Left lung (tissue), 10 donors: ENCODE results near the gene KCNQ1OT1. TPM values are rescaled to one million over a fixed set of nuclear protein-coding genes. Genes with fewer than 3 reads are reported as not detected.

ENCODE experiments used
- ATAC-seq: fragments of 200-7000 bp; cut with Tn5 transposase; one replicate; pipeline ENCODE4 v1.9.1; 2020; ENCODE audit warnings: moderate library complexity
- DNase-seq, 4 donors: peaks; one replicate each; pipeline ENCODE4 v3.0.0-alpha.2; 2013 to 2020
- H3K27ac ChIP-seq, 2 donors: fragments of 200-600 bp; sonication (generic) in 1 of 2; one replicate each; pipeline versions ENCODE4 v1.5.0 to v1.8.0; 2020 to 2021
- H3K27me3 ChIP-seq, 2 donors: fragments of 200-600 bp; sonication (generic) in 1 of 2; one replicate each; pipeline versions ENCODE4 v1.5.0 to v1.8.0; 2020 to 2021
- H3K36me3 ChIP-seq, 2 donors: fragments of 200-600 bp; sonication (generic) in 1 of 2; one replicate each; pipeline versions ENCODE4 v1.5.0 to v1.8.0; 2020 to 2021
- H3K4me1 ChIP-seq, 2 donors: fragments of 200-600 bp; one replicate each; pipeline ENCODE4 v1.8.0; 2021
- H3K4me3 ChIP-seq, 2 donors: fragments of 200-600 bp; sonication (generic) in 1 of 2; one replicate each; pipeline versions ENCODE4 v1.5.0 to v1.8.0; 2020 to 2021; ENCODE audit warnings: mild to moderate bottlenecking in 1 of 2
- H3K9me3 ChIP-seq, 2 donors: fragments of 200-600 bp; sonication (generic) in 1 of 2; one replicate each; pipeline versions ENCODE4 v1.5.0 to v1.8.0; 2020 to 2021
- CTCF ChIP-seq, 2 donors: fragments of 200-600 bp; sonication (generic) in 1 of 2; IDR thresholded peaks; one replicate each; pipeline versions ENCODE4 v1.5.0 to v1.8.0; 2021; ENCODE audit warnings: antibody characterized with exemption in 2 of 2
- intact Hi-C, 2 donors: fragments of 100-400 bp; cut with DNase I; formaldehyde crosslinking; loops; one replicate each; pipeline versions ENCODE4 v1.11.2 to v1.14.2; 2022
- polyA plus RNA-seq, 6 donors: library from polyadenylated mRNA; unstranded; fragments of 120-200 nt; gene quantifications; one replicate each; pipeline ENCODE4 v1.2.1, GENCODE V29; 2013; ENCODE audit not compliant: insufficient read length in 6 of 6
- total RNA-seq, 2 donors: library from RNA; stranded (reverse); fragmentation: NEBNext Ultra II Directional; extraction: Animal tissue kit (Norgen Biotek cat#: 25700); gene quantifications; one replicate each; pipeline ENCODE4 v1.2.1, GENCODE V29; 2021
- donor health status: DM: no; HTN: yes; CAD: no.
- donor health status: DM: no; HTN: no; CAD: no.

KCNQ1OT1 gene
- total and polyA plus RNA-seq, 8 donors, result 1.9 to 2.9 (median 2.7) TPM

GRCh38 chr11:2697866-2698265 lies 1.9 kb downstream of the KCNQ1OT1 start:
- TF ChIP-seq CTCF (IDR thresholded peaks at IDR 0.05), result no peak
- Histone ChIP-seq H3K27ac (no peak overlapping the region), H3K4me1 (peaks cover under 1 to 14% of the 10 kb centered on the region in 2 donors), H3K4me3 (peak overlapping the region; percentile 40 to 54), H3K36me3 (peaks cover 0 to 5% of the 10 kb centered on the region in 2 donors), H3K9me3 (no peaks in the 10 kb centered on the region), H3K27me3 (no peaks in the 10 kb centered on the region)
- intact Hi-C loops, result no loop called here
- peak in 1 of 4 donors; percentile 6 for DNase-seq
- no peak for ATAC-seq

GRCh38 chr11:2696455-2696854 lies 3.3 kb downstream of the KCNQ1OT1 start:
- H3K36me3 ChIP-seq, result peaks cover 0 to 5% of the 10 kb centered on the region in 2 donors
- DNase-seq, result no peak
- no peak for TF ChIP-seq CTCF (IDR thresholded peaks at IDR 0.05)
- ATAC-seq, result no peak
- H3K27me3 ChIP-seq, result no peaks in the 10 kb centered on the region
- intact Hi-C loops, result no loop called here
- H3K4me3 ChIP-seq, result no peak overlapping the region
- H3K27ac ChIP-seq, result no peak overlapping the region
- no peaks in the 10 kb centered on the region for H3K9me3 ChIP-seq
- H3K4me1 ChIP-seq, result peaks cover 7 to 26% of the 10 kb centered on the region in 2 donors

- intact Hi-C loops, result no loop called here
- no peak for ATAC-seq
- peaks cover 7 to 19% of the 10 kb centered on the region in 2 donors for H3K4me1 ChIP-seq
- H3K9me3 ChIP-seq, result no peaks in the 10 kb centered on the region
- no peak overlapping the region for H3K27ac ChIP-seq
- H3K4me3 ChIP-seq, result no peak overlapping the region
- H3K36me3 ChIP-seq, result peaks cover 0 to 5% of the 10 kb centered on the region in 2 donors
- DNase-seq, result peak in 2 of 4 donors; percentile 26 to 34
- no peak for TF ChIP-seq CTCF (IDR thresholded peaks at IDR 0.05)
- no peaks in the 10 kb centered on the region for H3K27me3 ChIP-seq
Observed at GRCh38 chr11:2694995-2695939, 4.5 kb downstream of the KCNQ1OT1 start.

GRCh38 chr11:2694495-2694894 lies 5.3 kb downstream of the KCNQ1OT1 start:
- H3K27me3 ChIP-seq, result no peaks in the 10 kb centered on the region
- ATAC-seq (no peak), DNase-seq (no peak)
- no peak for TF ChIP-seq CTCF (IDR thresholded peaks at IDR 0.05)
- H3K9me3 ChIP-seq, result no peaks in the 10 kb centered on the region
- H3K36me3 ChIP-seq, result peaks cover 0 to 5% of the 10 kb centered on the region in 2 donors
- H3K4me3 ChIP-seq, result no peak overlapping the region
- H3K4me1 ChIP-seq, result peaks cover 7 to 19% of the 10 kb centered on the region in 2 donors
- intact Hi-C loops, result no loop called here
- no peak overlapping the region for H3K27ac ChIP-seq
